ENCODE measurements around the gene TMEM132C.

TMEM132C gene

DNA sequence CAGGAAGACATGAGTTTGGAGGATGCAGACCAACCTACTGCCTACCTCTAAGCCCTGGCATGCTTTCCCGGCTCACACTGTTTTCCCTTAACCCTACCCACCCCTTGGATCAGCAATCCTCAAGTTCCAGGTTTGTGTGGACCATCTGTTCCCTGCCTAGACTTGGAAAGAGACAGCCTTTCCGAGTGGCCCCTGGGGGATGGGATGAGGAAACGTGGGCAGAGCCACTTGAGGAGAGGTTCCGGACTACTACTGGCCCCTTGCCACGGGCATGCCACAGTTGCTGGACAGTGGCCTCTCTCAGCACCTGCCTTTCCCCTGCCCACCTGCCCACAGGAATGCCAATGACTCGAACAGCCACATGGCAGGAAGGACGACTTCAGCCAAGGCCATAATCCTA lies 420.9 kb downstream of the TMEM132C start (continued):
- TF ChIP-seq ZNF677 (tag by site-specific recombination; IDR thresholded peaks at IDR 0.05) (no peak), ZNF501 (tag by site-specific recombination; IDR thresholded peaks at IDR 0.05) (no peak), BCL11A (tag by site-specific recombination; IDR thresholded peaks at IDR 0.05; ENCODE audit: low read depth) (no peak)

DNA sequence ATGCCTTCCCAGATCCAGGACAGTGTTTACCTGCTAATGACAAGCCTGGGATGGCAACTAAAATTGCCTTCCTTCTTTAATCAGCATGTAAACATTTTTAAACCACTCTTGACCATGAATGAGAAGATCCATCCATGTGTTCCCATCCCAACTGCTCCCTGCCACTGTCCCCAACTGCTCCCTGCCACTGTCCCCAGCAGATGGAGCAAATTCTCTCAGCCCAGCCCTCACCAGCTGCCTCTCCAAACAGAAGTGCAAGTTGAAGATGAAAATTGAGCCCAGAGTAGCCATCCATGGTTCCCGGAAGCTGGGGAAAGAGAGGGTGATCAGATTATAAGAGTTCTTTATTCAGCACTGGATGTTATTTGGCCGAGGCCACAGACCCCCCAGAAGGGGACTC lies 423.7 kb downstream of the TMEM132C start:
- POLR2A ChIA-PET, result no interaction called here
- Histone ChIP-seq H3K9me3 (ENCODE audit: control insufficient read depth, insufficient read depth, low read depth, low read length) (no peaks in the 10 kb centered on the region), H3K27ac (ENCODE audit: extremely low read depth, low read depth, low read length) (no peak overlapping the region), H3K4me3 (ENCODE audit: low read depth, low read length) (no peak overlapping the region), H3K4me1 (ENCODE audit: control insufficient read depth, insufficient read depth, low read length) (no peaks in the 10 kb centered on the region), H3K36me3 (ENCODE audit: control insufficient read depth in 2 of 2, insufficient read depth in 1 of 2, low read length in 2 of 2) (no peaks in the 10 kb centered on the region)
- no peak for TF ChIP-seq ZNF140 (tag by site-specific recombination; IDR thresholded peaks at IDR 0.05)
- no peak for TF ChIP-seq ZNF2 (tag by site-specific recombination; IDR thresholded peaks at IDR 0.05)
- no peak for TF ChIP-seq ZBTB7A (tag by site-specific recombination; IDR thresholded peaks at IDR 0.05; ENCODE audit: low read depth)
- no peak for TF ChIP-seq ZNF792 (tag by site-specific recombination; IDR thresholded peaks at IDR 0.05)
- CTCF ChIA-PET, result no interaction called here

DNA sequence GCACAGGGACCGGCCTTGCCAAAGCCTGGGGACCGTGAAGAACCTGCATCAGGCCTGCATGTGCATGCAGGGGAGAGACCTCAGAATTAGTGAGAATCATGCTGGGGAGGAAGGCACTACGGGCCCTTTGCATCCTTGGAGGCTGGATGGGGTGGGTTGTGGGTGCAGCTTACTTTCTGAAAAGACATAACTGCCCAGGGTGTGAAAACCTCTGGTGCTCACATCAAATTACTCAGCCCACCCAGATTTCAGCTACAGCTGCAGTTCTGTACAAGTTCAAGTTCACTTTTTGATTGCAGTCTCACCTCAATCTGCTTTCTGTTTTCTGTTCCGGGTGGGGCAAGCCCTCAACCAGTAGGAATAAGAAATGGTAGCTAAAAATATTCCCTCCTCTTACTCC lies 426.1 kb downstream of the TMEM132C start:
- no peaks in the 10 kb centered on the region for H3K4me1 ChIP-seq (ENCODE audit: control insufficient read depth, insufficient read depth, low read length)
- H3K4me3 ChIP-seq (ENCODE audit: low read depth, low read length), result no peak overlapping the region
- H3K9me3 ChIP-seq (ENCODE audit: control insufficient read depth, insufficient read depth, low read depth, low read length), result no peaks in the 10 kb centered on the region
- TF ChIP-seq ZNF140 (tag by site-specific recombination; IDR thresholded peaks at IDR 0.05), result no peak
- TF ChIP-seq GFI1B (tag by site-specific recombination; IDR thresholded peaks at IDR 0.05), result no peak
- no peak for TF ChIP-seq ZXDB (tag by site-specific recombination; IDR thresholded peaks at IDR 0.05)
- TF ChIP-seq ZNF585B (tag by site-specific recombination; IDR thresholded peaks at IDR 0.05), result no peak
- no peak for TF ChIP-seq ZNF830 (tag by site-specific recombination; IDR thresholded peaks at IDR 0.05; ENCODE audit: low read depth)
- TF ChIP-seq, protein P1, sequence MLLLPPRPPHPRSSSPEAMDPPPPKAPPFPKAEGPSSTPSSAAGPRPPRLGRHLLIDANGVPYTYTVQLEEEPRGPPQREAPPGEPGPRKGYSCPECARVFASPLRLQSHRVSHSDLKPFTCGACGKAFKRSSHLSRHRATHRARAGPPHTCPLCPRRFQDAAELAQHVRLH (tag by site-specific recombination; IDR thresholded peaks at IDR 0.05), result no peak
- no peaks in the 10 kb centered on the region for H3K36me3 ChIP-seq (ENCODE audit: control insufficient read depth in 2 of 2, insufficient read depth in 1 of 2, low read length in 2 of 2)
- no peak overlapping the region for H3K27ac ChIP-seq (ENCODE audit: extremely low read depth, low read depth, low read length)
- POLR2A ChIA-PET, result no interaction called here
- CTCF ChIA-PET, result no interaction called here

DNA sequence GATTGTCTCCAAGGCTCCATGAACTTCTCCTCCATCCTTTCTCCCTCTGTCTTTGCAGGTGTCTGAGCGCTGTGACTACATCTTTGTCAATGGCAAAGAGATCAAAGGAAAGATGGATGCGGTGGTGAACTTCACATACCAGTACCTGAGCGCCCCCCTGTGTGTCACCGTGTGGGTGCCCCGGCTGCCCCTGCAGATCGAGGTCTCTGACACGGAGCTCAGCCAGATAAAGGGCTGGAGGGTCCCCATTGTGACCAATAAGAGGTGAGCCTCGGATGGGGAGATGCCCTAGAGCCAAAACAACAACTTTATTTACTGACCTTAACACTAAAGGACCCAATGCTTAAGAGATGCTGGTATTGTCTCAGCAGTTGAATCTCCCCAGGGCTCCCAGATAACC lies 426.8 kb downstream of the TMEM132C start:
- POLR2A ChIA-PET, result no interaction called here

More for the DNA sequence above, 426.8 kb downstream of the TMEM132C start:
- H3K4me3 ChIP-seq (ENCODE audit: low read depth, low read length), result no peak overlapping the region
- CTCF ChIA-PET, result interaction anchor here (0.7 kb wide), 1 partner anchor 16 kb away, joined by 4 read pairs; no protein-coding TSS in a partner anchor
- H3K4me1 ChIP-seq (ENCODE audit: control insufficient read depth, insufficient read depth, low read length), result no peaks in the 10 kb centered on the region
- H3K9me3 ChIP-seq (ENCODE audit: control insufficient read depth, insufficient read depth, low read depth, low read length), result no peaks in the 10 kb centered on the region
- no peaks in the 10 kb centered on the region for H3K36me3 ChIP-seq (ENCODE audit: control insufficient read depth in 2 of 2, insufficient read depth in 1 of 2, low read length in 2 of 2)
- H3K27ac ChIP-seq (ENCODE audit: extremely low read depth, low read depth, low read length), result no peak overlapping the region
- TF ChIP-seq ZNF23 (tag by site-specific recombination; IDR thresholded peaks at IDR 0.05; ENCODE audit: borderline replicate concordance) (no peak), HOXD13 (CRISPR knock-in tag; IDR thresholded peaks at IDR 0.05; ENCODE audit: borderline replicate concordance) (no peak), REPIN1 (tag by site-specific recombination; IDR thresholded peaks at IDR 0.05; ENCODE audit: low read depth) (no peak), HOXA7 (CRISPR knock-in tag; IDR thresholded peaks at IDR 0.05; ENCODE audit: borderline replicate concordance) (no peak), ZNF830 (tag by site-specific recombination; IDR thresholded peaks at IDR 0.05; ENCODE audit: low read depth) (no peak), ZNF624 (tag by site-specific recombination; IDR thresholded peaks at IDR 0.05) (no peak), GLIS1 (tag by site-specific recombination; IDR thresholded peaks at IDR 0.05) (no peak), KLF9 (tag by site-specific recombination; IDR thresholded peaks at IDR 0.05; ENCODE audit: low read depth) (no peak), ZNF133 (tag by site-specific recombination; IDR thresholded peaks at IDR 0.05) (no peak), ZNF394 (tag by site-specific recombination; IDR thresholded peaks at IDR 0.05; ENCODE audit: borderline replicate concordance) (no peak), ZNF544 (tag by site-specific recombination; IDR thresholded peaks at IDR 0.05) (no peak), ZIC2 (tag by site-specific recombination; IDR thresholded peaks at IDR 0.05) (no peak), RBAK (tag by site-specific recombination; IDR thresholded peaks at IDR 0.05) (no peak), ZNF10 (tag by site-specific recombination; IDR thresholded peaks at IDR 0.05) (no peak), ZFP69B (tag by site-specific recombination; IDR thresholded peaks at IDR 0.05) (no peak), ZNF174 (tag by site-specific recombination; IDR thresholded peaks at IDR 0.05) (no peak)
- TF ChIP-seq, protein P2, sequence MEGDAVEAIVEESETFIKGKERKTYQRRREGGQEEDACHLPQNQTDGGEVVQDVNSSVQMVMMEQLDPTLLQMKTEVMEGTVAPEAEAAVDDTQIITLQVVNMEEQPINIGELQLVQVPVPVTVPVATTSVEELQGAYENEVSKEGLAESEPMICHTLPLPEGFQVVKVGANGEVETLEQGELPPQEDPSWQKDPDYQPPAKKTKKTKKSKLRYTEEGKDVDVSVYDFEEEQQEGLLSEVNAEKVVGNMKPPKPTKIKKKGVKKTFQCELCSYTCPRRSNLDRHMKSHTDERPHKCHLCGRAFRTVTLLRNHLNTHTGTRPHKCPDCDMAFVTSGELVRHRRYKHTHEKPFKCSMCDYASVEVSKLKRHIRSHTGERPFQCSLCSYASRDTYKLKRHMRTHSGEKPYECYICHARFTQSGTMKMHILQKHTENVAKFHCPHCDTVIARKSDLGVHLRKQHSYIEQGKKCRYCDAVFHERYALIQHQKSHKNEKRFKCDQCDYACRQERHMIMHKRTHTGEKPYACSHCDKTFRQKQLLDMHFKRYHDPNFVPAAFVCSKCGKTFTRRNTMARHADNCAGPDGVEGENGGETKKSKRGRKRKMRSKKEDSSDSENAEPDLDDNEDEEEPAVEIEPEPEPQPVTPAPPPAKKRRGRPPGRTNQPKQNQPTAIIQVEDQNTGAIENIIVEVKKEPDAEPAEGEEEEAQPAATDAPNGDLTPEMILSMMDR (tag by site-specific recombination; IDR thresholded peaks at IDR 0.05), result no peak
- TF ChIP-seq, protein P3, sequence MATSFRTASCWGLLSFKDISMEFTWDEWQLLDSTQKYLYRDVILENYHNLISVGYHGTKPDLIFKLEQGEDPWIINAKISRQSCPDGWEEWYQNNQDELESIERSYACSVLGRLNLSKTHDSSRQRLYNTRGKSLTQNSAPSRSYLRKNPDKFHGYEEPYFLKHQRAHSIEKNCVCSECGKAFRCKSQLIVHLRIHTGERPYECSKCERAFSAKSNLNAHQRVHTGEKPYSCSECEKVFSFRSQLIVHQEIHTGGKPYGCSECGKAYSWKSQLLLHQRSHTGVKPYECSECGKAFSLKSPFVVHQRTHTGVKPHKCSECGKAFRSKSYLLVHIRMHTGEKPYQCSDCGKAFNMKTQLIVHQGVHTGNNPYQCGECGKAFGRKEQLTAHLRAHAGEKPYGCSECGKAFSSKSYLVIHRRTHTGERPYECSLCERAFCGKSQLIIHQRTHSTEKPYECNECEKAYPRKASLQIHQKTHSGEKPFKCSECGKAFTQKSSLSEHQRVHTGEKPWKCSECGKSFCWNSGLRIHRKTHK (tag by site-specific recombination; IDR thresholded peaks at IDR 0.05), result no peak

Data from HEK293 (cell line).